NCI-H2081 treated with DMSO at 0.1 percent for 48 hours (cell line): ENCODE data around the gene BTF3L4.
"Not testable (repeated sequence)": the region's sequence is repeated elsewhere in the genome, so short reads cannot be mapped to it uniquely, and the experiment has no call there.

Experiments
- DNase-seq: peaks from one replicate; lab custom pipeline; 2025; lab: John Stamatoyannopoulos, UW

BTF3L4 gene

GRCh38 chr1:52055066-52055865, 829 bp upstream of the BTF3L4 start, which contains the start of gene TXNDC12:
Gene TXNDC12 (minus strand): TSS chr1:52055191. CDS start chr1:52055096, 95 bp downstream.
- peak; percentile 73 for DNase-seq

GRCh38 chr1:52055866-52056162, 281 bp upstream of the BTF3L4 start:
- DNase-seq = no peak

GRCh38 chr1:52056937-52057231, 789 bp downstream of the BTF3L4 start:
- DNase-seq = no peak

GRCh38 chr1:52057255-52057654, 1.2 kb downstream of the BTF3L4 start:
- DNase-seq = no peak

- DNase-seq = no peak
Measured at GRCh38 chr1:52057876-52058415, 1.9 kb downstream of the BTF3L4 start.

GRCh38 chr1:52059321-52059720, 3.2 kb downstream of the BTF3L4 start:
- no peak for DNase-seq

- no peak for DNase-seq
Measured at GRCh38 chr1:52059888-52060287, 3.8 kb downstream of the BTF3L4 start.

- DNase-seq = no peak
Measured at GRCh38 chr1:52060822-52061221, 4.7 kb downstream of the BTF3L4 start.

- DNase-seq = no peak
Measured at GRCh38 chr1:52063192-52063591, 7.1 kb downstream of the BTF3L4 start.

GRCh38 chr1:52070704-52071103, 14.6 kb downstream of the BTF3L4 start:
- no peak for DNase-seq

- no peak for DNase-seq
Measured at GRCh38 chr1:52072291-52072690, 16.2 kb downstream of the BTF3L4 start.

GRCh38 chr1:52077277-52077676, 21.2 kb downstream of the BTF3L4 start:
- DNase-seq = not testable (repeated sequence)

- DNase-seq = no peak
Measured at GRCh38 chr1:52080014-52080415, 23.9 kb downstream of the BTF3L4 start.

- not testable (repeated sequence) for DNase-seq
Measured at GRCh38 chr1:52087892-52088291, 31.8 kb downstream of the BTF3L4 start.

GRCh38 chr1:52094300-52094699, 38.2 kb downstream of the BTF3L4 start:
- DNase-seq = not testable (repeated sequence)

- no peak for DNase-seq
Measured at GRCh38 chr1:52096216-52096615, 40.1 kb downstream of the BTF3L4 start.

- DNase-seq = no peak
Measured at GRCh38 chr1:52098139-52098871, 42.2 kb downstream of the BTF3L4 start.

GRCh38 chr1:52102336-52103013, 46.4 kb downstream of the BTF3L4 start:
- DNase-seq = no peak

- no peak for DNase-seq
Measured at GRCh38 chr1:52111492-52111891, 55.4 kb downstream of the BTF3L4 start.

- no peak for DNase-seq
Measured at GRCh38 chr1:52112489-52112888, 56.4 kb downstream of the BTF3L4 start.

- DNase-seq = no peak
Measured at GRCh38 chr1:52119301-52120079, 63.4 kb downstream of the BTF3L4 start.

GRCh38 chr1:52122384-52122783, 66.3 kb downstream of the BTF3L4 start:
- no peak for DNase-seq
